Skeletal muscle tissue (tissue), 4 donors: ENCODE data around the gene HPN. TPM values are rescaled to one million over a fixed set of nuclear protein-coding genes. Genes with fewer than 3 reads are reported as not detected.

ENCODE experiments used
- H3K27ac ChIP-seq: one replicate; pipeline ENCODE4 v1.7.0; 2013; ENCODE audit warnings: mild to moderate bottlenecking, low read depth, low read length, inconsistent platforms
- H3K27me3 ChIP-seq, 3 donors: one replicate each; pipeline ENCODE4 v1.7.0; 2013; ENCODE audit warnings: low read length in 3 of 3; ENCODE audit not compliant: control insufficient read depth in 3 of 3, insufficient read depth in 3 of 3
- H3K36me3 ChIP-seq, 3 donors: one replicate each; pipeline ENCODE4 v1.7.0; 2013; ENCODE audit warnings: low read length in 3 of 3; ENCODE audit not compliant: control insufficient read depth in 3 of 3, insufficient read depth in 3 of 3
- H3K4me1 ChIP-seq, 3 donors: one replicate each; pipeline ENCODE4 v1.7.0; 2013; ENCODE audit warnings: low read length in 3 of 3, mild to moderate bottlenecking in 3 of 3; ENCODE audit not compliant: control insufficient read depth in 3 of 3, insufficient read depth in 3 of 3
- H3K4me3 ChIP-seq, 3 donors: one replicate each; pipeline ENCODE4 v1.7.0; 2013; ENCODE audit warnings: low read length in 3 of 3
- H3K9ac ChIP-seq, 3 donors: one replicate each; pipeline ENCODE4 v1.7.0; 2013; ENCODE audit warnings: low read length in 3 of 3, mild to moderate bottlenecking in 3 of 3, moderate library complexity in 2 of 3, low read depth in 1 of 3
- H3K9me3 ChIP-seq, 3 donors: one replicate each; pipeline ENCODE4 v1.7.0; 2013; ENCODE audit warnings: low read length in 3 of 3; ENCODE audit not compliant: control insufficient read depth in 3 of 3
- total RNA-seq: library from RNA; depleted of rRNA; stranded (reverse); fragments of >200 nt; gene quantifications from one replicate; pipeline ENCODE4 v1.2.3, GENCODE V29; 2014
- donor health status: Osteomylitis.

The HPN gene
- total RNA-seq, 1 donor from 2014 or later, result 0.52 TPM

DNA sequence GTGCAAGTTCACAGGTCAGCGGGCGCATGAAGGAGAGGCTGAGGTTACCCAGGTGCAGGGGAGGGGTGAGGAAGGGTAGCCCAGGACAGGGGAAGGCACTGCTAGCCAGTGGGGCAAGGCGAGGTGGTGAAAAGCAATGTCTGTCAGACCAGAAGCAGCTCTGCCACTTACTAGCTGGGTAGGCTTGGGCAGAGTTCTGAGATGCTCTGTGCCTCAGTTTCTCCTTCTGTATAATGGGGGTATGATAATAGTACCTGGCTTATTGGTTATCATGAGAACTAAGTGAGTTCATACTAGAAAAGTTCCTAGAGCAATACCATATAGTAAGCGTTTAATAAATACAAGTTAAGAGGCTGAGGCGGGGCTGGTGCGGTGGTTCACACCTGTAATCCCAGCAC, 25.6 kb upstream of the HPN start:
- no peak overlapping the region for H3K9ac ChIP-seq
- no peak overlapping the region for H3K27ac ChIP-seq
- no peaks in the 10 kb centered on the region for H3K9me3 ChIP-seq
- peaks cover 58 to 64% (median 60%) of the 10 kb centered on the region in 3 donors for H3K36me3 ChIP-seq
- H3K4me3 ChIP-seq, result no peak overlapping the region
- peaks cover 8 to 22% (median 12%) of the 10 kb centered on the region in 3 donors for H3K4me1 ChIP-seq
- no peaks in the 10 kb centered on the region for H3K27me3 ChIP-seq

DNA sequence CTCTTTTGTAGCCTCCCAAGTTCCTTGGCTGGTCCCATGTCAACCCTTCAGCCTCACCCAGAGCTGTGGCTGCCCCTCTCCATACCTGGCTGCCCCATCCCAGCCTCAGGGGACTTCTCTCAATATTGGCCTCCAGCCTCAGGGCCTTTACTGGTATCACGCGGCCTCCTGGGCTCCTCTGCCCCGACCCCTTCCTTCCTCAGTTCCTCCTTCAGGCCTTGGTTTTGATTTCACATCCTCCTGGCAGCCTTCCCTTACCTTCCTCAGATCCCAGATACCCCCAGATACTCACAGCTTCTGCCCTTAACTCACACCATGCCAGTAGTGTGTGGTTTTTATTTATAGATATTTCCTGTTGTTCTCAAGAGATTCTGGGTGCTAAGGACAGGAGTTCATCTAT, 24.0 kb upstream of the HPN start:
- Histone ChIP-seq H3K27ac (no peak overlapping the region), H3K4me1 (peaks cover 6 to 16% (median 10%) of the 10 kb centered on the region in 3 donors), H3K9me3 (no peaks in the 10 kb centered on the region), H3K36me3 (peaks cover 63 to 66% (median 65%) of the 10 kb centered on the region in 3 donors), H3K9ac (no peak overlapping the region), H3K27me3 (no peaks in the 10 kb centered on the region), H3K4me3 (no peak overlapping the region)

DNA sequence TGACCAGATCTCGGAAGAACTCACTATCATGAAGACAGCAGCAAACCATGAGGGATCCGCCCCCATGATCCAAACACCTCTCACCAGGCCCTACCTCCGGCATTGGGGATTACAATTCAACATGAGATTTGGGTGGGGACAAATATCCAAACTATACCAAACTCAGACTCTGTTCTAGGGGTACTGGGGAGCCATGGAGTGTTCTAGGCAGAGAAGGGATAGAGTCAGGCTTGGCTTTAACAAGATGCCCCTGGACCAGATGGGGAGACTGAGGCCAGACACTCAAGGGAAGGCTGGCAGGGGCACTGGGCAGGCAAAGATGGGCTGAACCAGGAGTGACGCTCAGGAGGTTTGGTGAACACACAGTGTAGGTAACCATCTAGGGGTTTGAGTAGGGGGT, 23.1 kb upstream of the HPN start:
- Histone ChIP-seq H3K9ac (no peak overlapping the region), H3K27me3 (no peaks in the 10 kb centered on the region), H3K4me3 (no peak overlapping the region), H3K9me3 (no peaks in the 10 kb centered on the region), H3K36me3 (peaks cover 66 to 72% (median 71%) of the 10 kb centered on the region in 3 donors), H3K27ac (no peak overlapping the region), H3K4me1 (peaks cover 3 to 9% (median 6%) of the 10 kb centered on the region in 3 donors)

DNA sequence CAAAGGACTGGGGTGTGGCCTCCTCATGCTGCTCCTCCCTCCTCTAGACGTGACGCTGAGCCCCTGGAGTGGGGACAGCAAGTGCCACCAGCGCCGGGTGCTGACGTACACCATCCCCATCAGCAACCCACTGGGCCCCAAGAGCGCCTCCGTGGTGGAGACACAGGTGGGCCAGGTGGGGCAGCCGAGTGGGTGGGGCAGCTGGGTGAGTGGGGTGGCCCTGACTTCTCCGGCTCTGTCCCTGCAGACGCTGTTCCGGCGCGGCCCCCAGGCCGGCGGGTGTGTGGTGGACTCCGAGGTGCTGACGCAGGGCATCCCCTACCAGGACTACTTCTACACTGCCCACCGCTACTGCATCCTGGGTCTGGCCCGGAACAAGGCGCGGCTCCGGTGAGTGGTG, 22.4 kb upstream of the HPN start:
- Histone ChIP-seq H3K36me3 (peaks cover 69 to 78% (median 70%) of the 10 kb centered on the region in 3 donors), H3K9ac (no peak overlapping the region), H3K27ac (no peak overlapping the region), H3K4me3 (no peak overlapping the region), H3K9me3 (no peaks in the 10 kb centered on the region), H3K4me1 (peaks cover 0 to 3% (median 2%) of the 10 kb centered on the region in 3 donors), H3K27me3 (no peaks in the 10 kb centered on the region)

DNA sequence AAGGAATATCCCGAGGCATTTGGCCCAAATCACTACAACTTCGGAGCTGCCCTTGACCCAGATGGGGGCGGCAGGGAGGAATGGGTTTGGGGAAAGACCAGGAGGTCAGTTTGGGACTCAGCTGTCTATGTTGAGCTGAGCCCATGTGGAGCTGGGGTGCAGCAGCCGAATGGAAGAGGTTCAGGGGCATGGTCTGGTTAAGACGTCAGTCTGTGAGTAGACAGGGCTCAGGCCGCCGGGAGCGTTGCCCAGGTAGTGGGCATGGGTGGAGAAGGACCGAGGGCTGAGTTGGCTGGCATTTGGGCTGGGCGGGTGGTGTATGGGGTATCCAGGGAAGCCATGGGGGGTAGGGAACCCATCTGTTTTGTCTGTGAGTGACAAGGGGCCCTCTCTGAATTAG, 20.5 kb upstream of the HPN start:
- Histone ChIP-seq H3K36me3 (peaks cover 57 to 74% (median 66%) of the 10 kb centered on the region in 3 donors), H3K9ac (no peak overlapping the region), H3K9me3 (no peaks in the 10 kb centered on the region), H3K4me1 (no peaks in the 10 kb centered on the region), H3K27me3 (no peaks in the 10 kb centered on the region), H3K27ac (no peak overlapping the region), H3K4me3 (no peak overlapping the region)

GRCh38 chr19:35021596-35021995, 19.9 kb upstream of the HPN start:
- H3K27ac ChIP-seq, result no peak overlapping the region
- no peak overlapping the region for H3K4me3 ChIP-seq
- no peaks in the 10 kb centered on the region for H3K4me1 ChIP-seq
- peaks cover 59 to 76% (median 66%) of the 10 kb centered on the region in 3 donors for H3K36me3 ChIP-seq
- H3K9me3 ChIP-seq, result no peaks in the 10 kb centered on the region
- H3K27me3 ChIP-seq, result no peaks in the 10 kb centered on the region
- no peak overlapping the region for H3K9ac ChIP-seq

GRCh38 chr19:35022460-35022859, 19.1 kb upstream of the HPN start:
- Histone ChIP-seq H3K36me3 (peaks cover 63 to 82% (median 66%) of the 10 kb centered on the region in 3 donors), H3K9ac (no peak overlapping the region), H3K27ac (no peak overlapping the region), H3K27me3 (no peaks in the 10 kb centered on the region), H3K4me3 (no peak overlapping the region), H3K9me3 (no peaks in the 10 kb centered on the region), H3K4me1 (peaks cover under 1 to 3% (median 2%) of the 10 kb centered on the region in 3 donors)

DNA sequence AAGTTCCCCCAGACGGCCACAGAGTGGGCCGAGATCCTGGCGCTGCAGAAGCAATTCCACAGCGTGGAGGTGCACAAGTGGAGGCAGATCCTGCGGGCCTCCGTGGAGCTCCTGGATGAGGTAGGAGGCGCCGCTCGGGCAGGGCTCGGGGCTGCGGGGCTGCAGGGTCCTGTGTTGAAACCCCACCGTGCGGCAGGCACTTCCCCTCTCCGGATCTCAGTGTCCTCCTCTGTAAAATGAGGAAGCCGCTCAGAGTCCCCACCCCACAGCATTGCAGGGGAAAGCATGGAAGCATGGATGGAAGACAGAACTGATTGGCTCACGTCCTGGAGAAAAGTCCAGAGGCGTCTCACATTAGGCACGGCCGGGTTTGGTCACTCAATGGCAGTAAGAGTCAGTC, 18.1 kb upstream of the HPN start:
- H3K9me3 ChIP-seq, result no peaks in the 10 kb centered on the region
- no peak overlapping the region for H3K4me3 ChIP-seq
- H3K27ac ChIP-seq, result no peak overlapping the region
- H3K4me1 ChIP-seq, result peaks cover 8 to 12% (median 11%) of the 10 kb centered on the region in 3 donors
- H3K36me3 ChIP-seq, result peaks cover 59 to 80% (median 64%) of the 10 kb centered on the region in 3 donors
- no peak overlapping the region for H3K9ac ChIP-seq
- H3K27me3 ChIP-seq, result no peaks in the 10 kb centered on the region

GRCh38 chr19:35024095-35024494, 17.4 kb upstream of the HPN start:
- peaks cover 9 to 13% (median 11%) of the 10 kb centered on the region in 3 donors for H3K4me1 ChIP-seq
- H3K4me3 ChIP-seq, result no peak overlapping the region
- no peak overlapping the region for H3K9ac ChIP-seq
- peaks cover 52 to 74% (median 57%) of the 10 kb centered on the region in 3 donors for H3K36me3 ChIP-seq
- H3K27ac ChIP-seq, result no peak overlapping the region
- no peaks in the 10 kb centered on the region for H3K9me3 ChIP-seq
- H3K27me3 ChIP-seq, result no peaks in the 10 kb centered on the region

GRCh38 chr19:35025969-35026368, 15.6 kb upstream of the HPN start:
- H3K27ac ChIP-seq, result no peak overlapping the region
- no peak overlapping the region for H3K4me3 ChIP-seq
- no peak overlapping the region for H3K9ac ChIP-seq
- H3K27me3 ChIP-seq, result no peaks in the 10 kb centered on the region
- H3K9me3 ChIP-seq, result no peaks in the 10 kb centered on the region
- H3K4me1 ChIP-seq, result peaks cover 14 to 21% (median 18%) of the 10 kb centered on the region in 3 donors
- H3K36me3 ChIP-seq, result peaks cover 38 to 55% (median 44%) of the 10 kb centered on the region in 3 donors
